Esophagus squamous epithelium (tissue), 5 donors: ENCODE measurements around the gene PHACTR3. TPM values are rescaled to one million over a fixed set of nuclear protein-coding genes. Genes with fewer than 3 reads are reported as not detected.

ENCODE experiments used
- DNase-seq: peaks from one replicate; lab custom pipeline; 2025; lab: John Stamatoyannopoulos, UW
- H3K27ac ChIP-seq, 4 donors: fragments of 200-600 bp; sonication (generic); one replicate each; pipeline ENCODE4 v1.5.1; 2016 to 2019; ENCODE audit warnings: mild to moderate bottlenecking in 1 of 4
- H3K27me3 ChIP-seq, 4 donors: fragments of 200-600 bp; sonication (generic); 1 replicate in 3 of 4; 2 replicates in 1 of 4; pipeline versions ENCODE4 v1.5.1 to v1.6.0; 2017 to 2021; ENCODE audit warnings: antibody characterized with exemption in 1 of 4
- H3K36me3 ChIP-seq, 3 donors: fragments of 200-600 bp; sonication (generic); one replicate each; pipeline ENCODE4 v1.5.1; 2016 to 2019
- H3K4me1 ChIP-seq, 3 donors: fragments of 200-600 bp; sonication (generic); one replicate each; pipeline ENCODE4 v1.5.1; 2017 to 2019
- H3K4me3 ChIP-seq, 4 donors: fragments of 200-600 bp; sonication (generic); 1 replicate in 3 of 4; 2 replicates in 1 of 4; pipeline ENCODE4 v1.5.1; 2016 to 2019; ENCODE audit warnings: mild to moderate bottlenecking in 2 of 4, moderate library complexity in 1 of 4
- H3K9me3 ChIP-seq, 3 donors: fragments of 200-600 bp; sonication (generic); one replicate each; pipeline ENCODE4 v1.5.1; 2016 to 2019
- POLR2A ChIP-seq, 4 donors: fragments of 450-650 bp; IDR thresholded peaks; one replicate each; pipeline ENCODE4 v1.6.1; 2017; ENCODE audit warnings: antibody characterized with exemption in 4 of 4, mild to moderate bottlenecking in 4 of 4, moderate library complexity in 3 of 4
- WGBS, 2 donors: methylation state at CpG; one replicate each; pipeline ENCODE4 v1.1.5; 2018; 5-methylcytosine and 5-hydroxymethylcytosine counted together
- intact Hi-C: fragments of 100-400 bp; cut with DNase I; formaldehyde crosslinking; loops from one replicate; pipeline ENCODE4 v1.15.0; 2022
- total RNA-seq, 4 donors: library from RNA; depleted of rRNA; stranded (reverse); fragments of >200 nt; gene quantifications; one replicate each; pipeline ENCODE4 v1.1.0, GENCODE V29; 2016
- TF ChIP-seq, protein P1 (sequence below), 6 experiments: fragments of 450-650 bp in 4 of 6; fragments of 200-600 bp in 2 of 6; sonication (generic) in 2 of 6; IDR thresholded peaks; one replicate each; pipeline ENCODE4 v1.5.1; 2016 to 2019; ENCODE audit warnings: antibody characterized with exemption in 6 of 6, mild to moderate bottlenecking in 4 of 6, moderate library complexity in 4 of 6
- donor health status: DM: yes; HTN: yes; CAD: no.

PHACTR3 gene
- total RNA-seq, 4 donors from 2014 or later = 0.13 to 2.5 (median 0.32) TPM

DNA sequence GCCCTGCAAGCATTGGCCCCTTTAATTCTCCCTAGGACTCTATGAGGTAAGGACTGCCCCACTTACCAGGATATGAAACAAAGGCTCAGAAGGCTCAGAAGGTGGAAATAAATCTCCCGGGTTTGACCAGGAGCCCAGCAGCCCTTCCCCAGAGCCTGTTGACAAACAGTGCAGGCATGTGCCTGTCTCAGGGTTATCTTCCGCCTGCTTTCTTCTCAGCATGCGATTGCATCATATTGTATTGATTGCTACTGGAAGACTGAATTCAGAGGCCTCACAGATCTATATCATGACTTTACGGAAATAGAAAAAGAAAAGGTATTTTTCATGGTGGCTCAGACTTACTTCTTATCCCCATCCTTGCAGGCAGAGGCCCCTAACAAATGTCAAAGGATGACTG is 92.7 kb downstream of the PHACTR3 start:
- intact Hi-C loops = no loop called here
- no peak overlapping the region for H3K27ac ChIP-seq
- WGBS, 2 donors = 63 to 88% methylated on average over 3 to 4 of the region's 4 CpGs
- H3K27me3 ChIP-seq = peaks cover 0 to 4% (median 0%) of the 10 kb centered on the region in 4 donors
- no peaks in the 10 kb centered on the region for H3K9me3 ChIP-seq
- no peaks in the 10 kb centered on the region for H3K36me3 ChIP-seq
- DNase-seq = no peak
- H3K4me1 ChIP-seq = no peaks in the 10 kb centered on the region
- no peak for TF ChIP-seq POLR2A (IDR thresholded peaks at IDR 0.05)
- TF ChIP-seq, protein P1, sequence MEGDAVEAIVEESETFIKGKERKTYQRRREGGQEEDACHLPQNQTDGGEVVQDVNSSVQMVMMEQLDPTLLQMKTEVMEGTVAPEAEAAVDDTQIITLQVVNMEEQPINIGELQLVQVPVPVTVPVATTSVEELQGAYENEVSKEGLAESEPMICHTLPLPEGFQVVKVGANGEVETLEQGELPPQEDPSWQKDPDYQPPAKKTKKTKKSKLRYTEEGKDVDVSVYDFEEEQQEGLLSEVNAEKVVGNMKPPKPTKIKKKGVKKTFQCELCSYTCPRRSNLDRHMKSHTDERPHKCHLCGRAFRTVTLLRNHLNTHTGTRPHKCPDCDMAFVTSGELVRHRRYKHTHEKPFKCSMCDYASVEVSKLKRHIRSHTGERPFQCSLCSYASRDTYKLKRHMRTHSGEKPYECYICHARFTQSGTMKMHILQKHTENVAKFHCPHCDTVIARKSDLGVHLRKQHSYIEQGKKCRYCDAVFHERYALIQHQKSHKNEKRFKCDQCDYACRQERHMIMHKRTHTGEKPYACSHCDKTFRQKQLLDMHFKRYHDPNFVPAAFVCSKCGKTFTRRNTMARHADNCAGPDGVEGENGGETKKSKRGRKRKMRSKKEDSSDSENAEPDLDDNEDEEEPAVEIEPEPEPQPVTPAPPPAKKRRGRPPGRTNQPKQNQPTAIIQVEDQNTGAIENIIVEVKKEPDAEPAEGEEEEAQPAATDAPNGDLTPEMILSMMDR (IDR thresholded peaks at IDR 0.05) = no peak
- H3K4me3 ChIP-seq = no peak overlapping the region

DNA sequence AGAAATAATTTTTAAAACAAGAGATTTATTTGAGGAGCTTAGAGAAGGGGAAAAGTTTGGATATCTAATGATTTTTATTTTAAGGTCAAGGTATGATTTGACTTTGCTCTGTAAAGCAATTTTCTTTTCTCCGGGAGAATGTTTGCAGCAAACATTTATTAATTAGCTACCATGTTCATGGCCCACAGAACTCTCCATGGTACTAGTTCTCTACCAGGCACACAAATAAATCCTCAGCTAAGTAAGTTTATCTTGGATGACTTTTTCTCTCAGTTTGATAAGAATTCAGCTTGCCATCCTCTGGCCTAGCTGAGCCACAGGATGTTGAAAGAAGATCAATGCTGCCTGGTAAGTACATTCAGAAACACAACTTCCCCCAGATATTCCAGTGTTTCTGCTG is 94.3 kb downstream of the PHACTR3 start:
- WGBS, 2 donors = 42 to 52% methylated on average over 1 of the region's 1 CpG
- Histone ChIP-seq H3K4me3 (no peak overlapping the region), H3K4me1 (no peaks in the 10 kb centered on the region), H3K36me3 (no peaks in the 10 kb centered on the region), H3K27ac (no peak overlapping the region), H3K9me3 (no peaks in the 10 kb centered on the region), H3K27me3 (peaks cover 0 to 4% (median 0%) of the 10 kb centered on the region in 4 donors)
- DNase-seq = no peak
- TF ChIP-seq POLR2A (IDR thresholded peaks at IDR 0.05) = no peak
- TF ChIP-seq, protein P1 (IDR thresholded peaks at IDR 0.05) = no peak
- intact Hi-C loops = no loop called here

DNA sequence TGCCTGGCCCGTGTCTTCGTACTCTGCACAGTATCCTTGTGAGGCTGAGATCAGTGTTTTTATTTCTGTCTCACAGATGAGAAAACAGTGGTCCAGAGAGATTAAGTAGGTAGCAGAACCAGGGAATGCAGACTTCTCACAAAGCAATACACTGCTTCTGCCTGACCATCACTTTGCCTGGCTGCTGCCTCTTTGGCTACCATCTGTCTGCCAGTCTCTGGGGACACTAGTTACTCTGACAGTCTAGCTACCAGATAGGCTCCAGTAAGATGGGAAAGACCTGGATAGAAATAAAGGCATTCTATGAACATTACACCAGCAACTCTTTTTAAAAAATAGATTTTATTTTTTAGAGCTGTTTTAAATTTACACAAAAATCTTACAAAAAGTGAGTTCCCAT is 96.9 kb downstream of the PHACTR3 start:
- DNase-seq = no peak
- H3K27ac ChIP-seq = no peak overlapping the region
- WGBS, 2 donors = 47 to 50% methylated on average over 2 of the region's 2 CpGs
- TF ChIP-seq, protein P1 (IDR thresholded peaks at IDR 0.05) = no peak
- no peak overlapping the region for H3K4me3 ChIP-seq
- intact Hi-C loops = no loop called here
- H3K4me1 ChIP-seq = no peaks in the 10 kb centered on the region
- H3K27me3 ChIP-seq = peaks cover 0 to under 1% (median 0%) of the 10 kb centered on the region in 4 donors
- no peaks in the 10 kb centered on the region for H3K36me3 ChIP-seq
- no peaks in the 10 kb centered on the region for H3K9me3 ChIP-seq

DNA sequence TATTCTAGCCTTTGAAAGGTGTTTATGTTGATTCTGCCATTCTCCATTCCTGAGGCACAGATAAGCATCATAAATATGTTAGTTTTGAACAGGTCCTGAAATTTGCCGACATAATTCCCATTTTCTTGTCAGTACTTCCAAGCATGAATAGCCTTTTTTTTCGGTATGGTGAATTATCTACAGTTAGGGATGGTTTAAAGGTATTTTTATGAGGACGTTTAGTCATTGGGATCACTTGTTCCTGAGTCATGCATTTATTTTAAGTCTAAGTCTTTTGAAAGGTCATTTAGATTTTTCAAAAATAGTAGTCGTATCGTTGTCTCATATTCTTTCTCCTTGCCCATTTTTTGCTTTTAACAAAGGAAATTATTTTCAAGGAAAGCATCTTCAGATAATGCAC is 98.7 kb downstream of the PHACTR3 start:
- Histone ChIP-seq H3K4me1 (no peaks in the 10 kb centered on the region), H3K4me3 (no peak overlapping the region)
- 70 to 72% methylated on average over 5 of the region's 5 CpGs for WGBS, 2 donors

DNA sequence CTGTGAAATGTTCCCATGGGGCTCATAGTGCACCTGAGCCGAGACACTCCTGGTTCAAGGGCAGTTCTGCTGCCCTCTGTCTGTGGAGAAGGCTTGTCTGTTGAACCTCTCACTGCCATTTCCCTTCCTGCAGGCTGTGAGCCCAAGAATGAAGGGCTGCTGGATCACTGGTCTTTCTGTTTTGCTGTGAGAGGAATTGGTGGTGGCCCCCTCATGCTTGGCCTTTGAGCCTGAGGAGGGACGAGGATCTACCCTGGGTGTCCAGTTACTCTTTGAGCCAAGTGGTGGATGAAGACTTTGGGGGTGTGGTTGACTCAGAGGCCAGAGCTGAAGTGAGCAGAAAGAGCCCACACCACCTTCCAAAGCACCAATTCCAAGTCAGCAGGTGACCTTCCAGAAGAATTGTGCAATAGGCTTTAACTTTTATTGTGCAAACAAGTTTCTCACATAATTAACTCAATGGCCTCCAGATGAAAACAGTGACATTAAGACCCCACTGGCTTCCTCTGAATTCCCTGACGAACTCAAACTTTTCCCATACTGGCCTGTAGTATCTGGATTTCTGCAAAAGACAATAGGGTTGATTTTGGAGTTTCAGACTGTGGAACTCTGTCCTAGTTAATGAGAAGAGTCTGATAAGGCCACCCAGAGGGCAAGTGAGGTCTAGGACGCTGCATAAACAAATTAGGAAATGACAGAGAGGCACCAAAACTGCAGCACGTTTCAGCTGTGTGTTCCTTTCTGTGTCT is 101.5 kb downstream of the PHACTR3 start:
- no peaks in the 10 kb centered on the region for H3K27me3 ChIP-seq
- no peak overlapping the region for H3K4me3 ChIP-seq
- no peaks in the 10 kb centered on the region for H3K9me3 ChIP-seq
- 22 to 34% methylated on average over 5 of the region's 5 CpGs for WGBS, 2 donors
- H3K36me3 ChIP-seq = no peaks in the 10 kb centered on the region
- no peak for TF ChIP-seq POLR2A (IDR thresholded peaks at IDR 0.05)
- TF ChIP-seq, protein P1 (IDR thresholded peaks at IDR 0.05) = no peak
- no peaks in the 10 kb centered on the region for H3K4me1 ChIP-seq
- DNase-seq = no peak
- no peak overlapping the region for H3K27ac ChIP-seq
- intact Hi-C loops = no loop called here

More for the DNA sequence above, 98.7 kb downstream of the PHACTR3 start:
- TF ChIP-seq, protein P1 (IDR thresholded peaks at IDR 0.05) = no peak
- no peak for TF ChIP-seq POLR2A (IDR thresholded peaks at IDR 0.05)
- H3K27ac ChIP-seq = no peak overlapping the region
- DNase-seq = no peak
- intact Hi-C loops = no loop called here
- no peaks in the 10 kb centered on the region for H3K9me3 ChIP-seq
- no peaks in the 10 kb centered on the region for H3K36me3 ChIP-seq
- H3K27me3 ChIP-seq = no peaks in the 10 kb centered on the region
